Measurements from ENCODE around the gene NKX2-4. TPM values are rescaled to one million over a fixed set of nuclear protein-coding genes. Genes with fewer than 3 reads are reported as not detected.
"Not testable (repeated sequence)": the region's sequence is repeated elsewhere in the genome, so short reads cannot be mapped to it uniquely, and the experiment has no call there.

The NKX2-4 gene
- polyA plus RNA-seq, 4 donors: not detected

DNA sequence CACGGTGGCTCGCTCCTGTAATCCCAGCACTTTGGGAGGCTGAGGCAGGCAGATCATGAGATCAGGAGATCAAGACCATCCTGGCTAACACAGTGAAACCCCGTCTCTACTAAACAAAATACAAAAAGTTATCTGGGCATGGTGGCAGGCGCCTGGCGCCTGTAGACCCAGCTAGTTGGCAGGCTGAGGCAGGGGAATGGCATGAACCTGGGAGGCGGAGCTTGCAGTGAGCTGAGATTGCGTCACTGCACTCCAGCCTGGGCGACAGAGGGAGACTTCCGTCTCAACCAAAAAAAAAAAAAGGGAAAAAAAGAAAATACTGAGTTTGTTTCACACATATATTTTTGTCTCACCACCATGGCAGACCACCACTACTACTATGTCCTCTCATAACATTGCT, 31.1 kb downstream of the NKX2-4 start:
- DNase-seq (ENCODE audit: low read depth in 4 of 4, low spot score in 2 of 4): not testable (repeated sequence)

DNA sequence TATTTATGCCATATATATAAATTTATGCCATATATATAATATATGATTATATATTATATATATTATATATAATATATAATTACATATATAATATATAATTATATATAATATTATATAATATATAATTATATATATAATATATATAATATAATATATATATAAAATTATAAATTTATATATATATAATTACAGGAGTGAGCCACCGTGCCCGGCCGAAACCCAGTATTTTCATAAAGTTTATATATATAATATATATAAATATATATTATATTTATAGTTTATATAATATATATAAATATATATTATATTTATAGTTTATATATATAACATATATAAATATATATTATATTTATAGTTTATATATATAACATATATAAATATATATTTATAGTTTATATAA, 31.6 kb downstream of the NKX2-4 start:
- no peak for DNase-seq (ENCODE audit: low read depth in 4 of 4, low spot score in 2 of 4)

DNA sequence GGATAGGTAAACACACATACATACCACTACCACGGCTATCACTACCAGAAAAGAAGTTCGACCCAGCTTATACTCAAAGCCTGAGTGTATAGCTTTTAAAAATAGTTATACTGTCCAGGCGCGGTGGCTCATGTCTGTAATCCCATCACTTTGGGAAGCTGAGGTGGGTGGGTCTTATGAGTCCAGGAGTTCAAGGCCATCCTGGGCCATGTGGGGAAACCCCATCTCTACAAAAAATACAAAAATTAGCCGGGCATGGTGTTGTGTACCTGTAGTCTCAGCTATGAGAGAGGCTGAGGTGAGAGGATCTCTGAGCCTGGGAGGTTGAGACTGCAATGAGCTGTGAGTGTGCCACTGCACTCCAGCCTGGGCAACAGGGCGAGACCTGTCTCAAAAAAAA, 32.9 kb downstream of the NKX2-4 start:
- no peak for DNase-seq (ENCODE audit: low read depth in 4 of 4, low spot score in 2 of 4)

DNA sequence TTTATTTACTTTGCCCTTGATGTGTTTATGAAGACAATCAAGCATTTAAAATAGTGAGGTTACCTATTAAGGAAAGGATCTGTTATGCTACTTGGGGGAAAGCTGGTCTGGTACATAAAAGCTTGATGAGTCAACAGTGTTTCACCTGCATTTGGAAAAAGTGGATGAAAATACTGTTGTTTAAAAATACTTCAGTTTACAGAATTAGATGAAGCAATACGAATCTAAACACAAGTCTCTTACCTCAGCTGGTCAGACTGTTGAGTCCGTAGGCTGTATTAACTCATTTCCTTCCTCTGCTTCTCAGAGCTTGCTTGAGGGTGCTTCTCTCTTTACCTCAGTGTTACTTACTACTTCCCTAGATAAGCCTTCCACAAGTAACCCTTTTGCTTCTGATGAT, 36.1 kb downstream of the NKX2-4 start:
- DNase-seq (ENCODE audit: low read depth in 4 of 4, low spot score in 2 of 4): no peak

DNA sequence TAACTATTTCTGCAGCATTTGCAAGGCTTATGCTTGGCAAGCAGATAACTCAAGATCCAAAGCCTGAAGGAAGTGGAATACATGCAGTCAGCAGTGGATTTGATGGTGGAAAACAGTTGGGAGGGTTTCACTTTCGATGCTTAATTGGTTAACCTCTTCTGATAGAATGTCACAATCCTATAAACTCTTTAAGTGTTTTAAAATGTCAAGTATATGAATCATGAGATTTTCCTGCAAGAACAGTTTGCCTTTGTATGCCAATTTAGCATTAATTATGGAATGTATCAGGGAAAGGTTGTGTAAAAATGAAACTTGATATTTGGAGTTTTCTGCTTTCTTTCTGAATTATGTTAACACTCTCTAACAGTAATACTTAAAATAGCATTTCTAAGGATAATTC, 36.6 kb downstream of the NKX2-4 start:
- no peak for DNase-seq (ENCODE audit: low read depth in 4 of 4, low spot score in 2 of 4)

DNA sequence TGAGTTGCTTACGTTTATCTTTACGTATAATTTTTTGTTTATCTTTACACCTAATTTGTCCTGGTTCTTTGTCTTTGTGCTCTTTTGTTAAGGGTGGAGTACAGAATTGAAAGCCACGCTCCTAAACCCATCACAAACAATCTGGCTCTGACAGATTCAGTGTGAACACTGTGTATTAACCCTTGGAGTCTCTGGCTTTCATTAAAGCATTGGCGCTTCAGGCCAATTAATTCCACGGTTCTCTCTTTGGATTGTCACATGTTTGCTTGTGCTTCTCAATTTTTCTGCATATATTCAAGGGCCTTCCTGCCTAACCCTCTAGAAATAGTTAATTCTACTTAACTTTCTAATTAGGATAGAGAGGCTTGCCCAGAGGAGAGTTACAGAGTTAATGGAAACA, 38.6 kb downstream of the NKX2-4 start:
- no peak for DNase-seq (ENCODE audit: low read depth in 4 of 4, low spot score in 2 of 4)

DNA sequence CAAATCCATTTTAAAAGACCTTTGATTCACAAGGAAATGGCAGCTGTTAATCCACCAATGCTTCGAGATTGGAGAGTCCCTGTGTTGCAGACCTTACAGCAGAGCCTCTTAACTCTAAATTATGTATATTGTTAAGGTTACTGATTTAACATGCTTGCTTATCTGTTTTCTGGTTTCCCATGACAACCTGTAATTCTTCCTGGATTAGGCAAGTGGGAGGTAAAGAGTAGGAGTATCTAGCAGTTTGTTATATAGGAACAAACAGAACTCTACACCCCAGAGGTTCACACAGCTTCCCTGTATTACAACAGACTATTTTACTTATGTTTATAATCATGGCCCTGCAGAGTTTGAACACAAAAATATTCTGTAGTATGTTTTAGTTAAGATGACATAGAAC, 39.5 kb downstream of the NKX2-4 start:
- DNase-seq (ENCODE audit: low read depth in 4 of 4, low spot score in 2 of 4): no peak

DNA sequence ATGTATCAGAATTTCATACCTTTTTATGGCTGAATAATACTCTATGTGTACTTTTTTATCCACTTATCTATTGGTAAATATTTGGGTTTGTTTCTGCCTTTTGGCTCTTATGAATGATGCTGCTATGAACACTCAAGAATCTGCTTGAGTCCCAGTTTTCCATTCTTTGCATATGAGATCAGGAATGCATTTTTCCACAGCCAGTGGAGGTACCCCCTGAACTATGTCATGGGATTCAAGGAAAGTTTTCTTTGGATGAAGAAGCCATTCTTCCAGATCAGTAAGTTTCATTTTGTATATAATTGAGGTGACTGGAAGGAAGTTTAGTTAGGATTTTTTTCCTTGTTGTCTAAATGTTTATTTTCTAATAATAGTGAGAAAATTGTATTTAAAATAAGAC, 40.9 kb downstream of the NKX2-4 start:
- DNase-seq (ENCODE audit: low read depth in 4 of 4, low spot score in 2 of 4): no peak

DNA sequence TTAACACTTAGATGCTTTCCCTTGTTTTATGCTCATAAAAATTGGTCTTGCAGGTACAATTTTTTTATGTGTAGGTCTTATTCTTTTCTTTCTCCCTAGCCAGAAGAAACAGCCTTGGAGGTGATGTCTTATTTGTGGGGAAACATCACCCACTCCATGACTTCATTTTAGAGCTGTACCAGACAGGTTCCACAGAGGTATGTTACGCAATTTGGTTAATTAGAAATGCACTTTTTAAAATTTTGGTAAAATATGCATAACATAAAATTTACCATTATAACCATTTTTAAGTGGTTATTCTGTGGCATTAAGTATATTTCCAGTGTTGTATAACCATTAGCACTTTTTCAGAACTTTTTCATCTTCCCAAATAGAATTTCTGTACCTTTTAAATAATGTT, 41.3 kb downstream of the NKX2-4 start:
- DNase-seq (ENCODE audit: low read depth in 4 of 4, low spot score in 2 of 4): no peak

DNA sequence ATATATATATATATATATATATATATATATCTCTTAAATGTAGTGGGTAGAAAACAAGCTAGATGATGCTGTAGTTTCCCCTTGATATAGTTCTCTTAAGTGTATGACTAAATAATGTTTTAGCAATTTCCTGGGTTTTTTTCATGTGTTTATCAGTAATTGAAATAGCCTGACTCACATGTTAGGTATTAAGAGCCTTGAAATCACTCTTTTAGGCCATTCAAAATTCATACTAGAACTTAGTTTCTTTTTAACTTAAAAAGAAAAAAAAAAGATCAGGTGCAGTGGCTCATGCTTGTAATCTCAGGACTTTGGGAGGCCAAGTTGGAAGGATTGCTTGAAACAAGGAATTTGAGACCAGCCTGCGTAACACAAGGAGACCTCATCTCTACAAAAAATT, 44.1 kb downstream of the NKX2-4 start:
- DNase-seq (ENCODE audit: low read depth in 4 of 4, low spot score in 2 of 4): no peak

DNA sequence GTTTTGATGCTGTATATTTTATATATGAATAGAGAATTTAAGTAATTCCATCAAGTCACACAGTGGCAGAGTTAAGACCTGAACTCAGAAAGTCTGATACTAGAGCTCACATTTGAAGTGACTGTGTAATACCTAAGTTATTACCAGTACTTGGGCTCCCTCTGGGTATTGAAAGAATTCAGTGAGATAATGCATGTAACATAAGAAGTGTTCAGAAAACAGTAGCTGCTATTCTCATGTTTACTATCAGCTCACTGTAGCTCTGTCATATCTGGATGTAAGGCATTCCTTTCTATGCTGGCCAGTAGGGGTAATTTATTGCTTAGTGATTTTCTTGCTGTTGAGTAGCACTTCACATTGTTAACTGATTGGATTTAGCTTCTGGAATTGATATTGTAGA, 44.6 kb downstream of the NKX2-4 start:
- DNase-seq (ENCODE audit: low read depth in 4 of 4, low spot score in 2 of 4): no peak

Other genes with a start within 250 kb of the NKX2-4 start
- gene XRN2, start 94.2 kb downstream of the NKX2-4 start, polyA plus RNA-seq (ENCODE audit: insufficient read length in 4 of 4): 100 to 1,000 TPM in 1 of 4 donors, 10 to 100 TPM in 3; 91.0 to 105 (median 95.3) TPM
- under 1 TPM in 1 of 4 donors, not detected in 3; 0.06 TPM for gene NKX2-2, start 116.5 kb upstream of the NKX2-4 start, polyA plus RNA-seq (ENCODE audit: insufficient read length in 4 of 4)

Data from left renal cortex interstitium (tissue), 4 donors.